ENCODE results near the gene BHMT2. TPM values are rescaled to one million over a fixed set of nuclear protein-coding genes. Genes with fewer than 3 reads are reported as not detected.

Gene BHMT2
- polyA plus RNA-seq, 1 of the 3 experiments (the other 2 are of a cell fraction), result not detected

GRCh38 chr5:79088507-79088906 is 18.9 kb downstream of the BHMT2 start (continued):
- no peak for TF ChIP-seq IRF3 (IDR thresholded peaks at IDR 0.05; ENCODE audit: low read depth, low read length)
- no peak for TF ChIP-seq EZH2phosphoT487 (IDR thresholded peaks at IDR 0.05; ENCODE audit: borderline replicate concordance, low read depth)
- no peak for TF ChIP-seq SMC3 (IDR thresholded peaks at IDR 0.05; ENCODE audit: low read depth, low read length)
- TF ChIP-seq EP300 (IDR thresholded peaks at IDR 0.05; ENCODE audit: borderline replicate concordance in 1 of 2, low read depth in 1 of 2, low read length in 1 of 2), result no peak

GRCh38 chr5:79091064-79091463 is 21.5 kb downstream of the BHMT2 start:
- Histone ChIP-seq H3K4me3 (ENCODE audit: low read depth in 2 of 2, low read length in 1 of 2) (no peak overlapping the region), H3K9me3 (no peaks in the 10 kb centered on the region), H3K27ac (ENCODE audit: low read depth in 2 of 2, low read length in 1 of 2) (no peak overlapping the region), H3K9ac (no peak overlapping the region), H2AFZ (ENCODE audit: low read depth) (no peak overlapping the region), H3K9me2 (no peaks in the 10 kb centered on the region), H3K79me2 (ENCODE audit: insufficient read depth) (no peaks in the 10 kb centered on the region), H3K4me2 (no peak overlapping the region), H4K20me1 (ENCODE audit: insufficient read depth) (no peaks in the 10 kb centered on the region), H3K4me1 (ENCODE audit: control insufficient read depth in 1 of 2, insufficient read depth in 2 of 2, low read depth in 1 of 2, low read length in 1 of 2) (peaks cover 0 to 16% of the 10 kb centered on the region in 2 experiments; a peak in 2 of 4 replicates), H3F3A (replicated peaks; ENCODE audit: insufficient read depth) (no peaks in the 10 kb centered on the region), H3K36me3 (replicated peaks in 1 of 2; ENCODE audit: control insufficient read depth in 1 of 2, insufficient read depth in 2 of 2, low read length in 1 of 2) (no peaks in the 10 kb centered on the region), H3K27me3 (ENCODE audit: insufficient read depth) (no peaks in the 10 kb centered on the region)
- DNase-seq, result no peak
- TF ChIP-seq TCF12 (IDR thresholded peaks at IDR 0.05) (no peak), GATA2 (CRISPR knock-in tag; IDR thresholded peaks at IDR 0.05) (no peak), JUND (IDR thresholded peaks at IDR 0.05) (no peak), EP300 (IDR thresholded peaks at IDR 0.05; ENCODE audit: borderline replicate concordance in 1 of 2, low read depth in 1 of 2, low read length in 1 of 2) (no peak), ZBTB33 (IDR thresholded peaks at IDR 0.05; ENCODE audit: borderline replicate concordance, low read depth) (no peak), USF1 (IDR thresholded peaks at IDR 0.05; ENCODE audit: borderline replicate concordance, low read depth) (no peak), IRF3 (IDR thresholded peaks at IDR 0.05; ENCODE audit: low read depth, low read length) (no peak), RCOR1 (IDR thresholded peaks at IDR 0.05; ENCODE audit: low read length) (no peak), RXRA (IDR thresholded peaks at IDR 0.05; ENCODE audit: borderline replicate concordance, low read depth) (no peak), POLR2AphosphoS5 (IDR thresholded peaks at IDR 0.05; ENCODE audit: low read depth, low read length) (no peak), SIN3A (IDR thresholded peaks at IDR 0.05; ENCODE audit: borderline replicate concordance, low read depth, low read length) (no peak), MAX (IDR thresholded peaks at IDR 0.05; ENCODE audit: low read depth) (no peak), RFX5 (IDR thresholded peaks at IDR 0.05; ENCODE audit: low read length) (no peak), TAF1 (IDR thresholded peaks at IDR 0.05; ENCODE audit: borderline replicate concordance, low read depth, low read length) (no peak), GABPA (IDR thresholded peaks at IDR 0.05; ENCODE audit: low read depth) (no peak)
- ChIA-PET POLR2A (no interaction called here), CTCF (interaction anchor here (1.2 to 3.3 kb wide), 4 partner anchors 8 to 68 kb away, joined by 4 to 21 read pairs (median 4); no protein-coding TSS in a partner anchor)
- WGBS (ENCODE audit: low lambda C conversion rate), result 53% methylated on average over 3 of the region's 3 CpGs

All from SK-N-SH (cell line).